ENCODE data around the gene FRAT1. TPM values are rescaled to one million over a fixed set of nuclear protein-coding genes. Genes with fewer than 3 reads are reported as not detected.

FRAT1 gene
- total RNA-seq, 1 donor from 2014 or later = 1.4 TPM

DNA sequence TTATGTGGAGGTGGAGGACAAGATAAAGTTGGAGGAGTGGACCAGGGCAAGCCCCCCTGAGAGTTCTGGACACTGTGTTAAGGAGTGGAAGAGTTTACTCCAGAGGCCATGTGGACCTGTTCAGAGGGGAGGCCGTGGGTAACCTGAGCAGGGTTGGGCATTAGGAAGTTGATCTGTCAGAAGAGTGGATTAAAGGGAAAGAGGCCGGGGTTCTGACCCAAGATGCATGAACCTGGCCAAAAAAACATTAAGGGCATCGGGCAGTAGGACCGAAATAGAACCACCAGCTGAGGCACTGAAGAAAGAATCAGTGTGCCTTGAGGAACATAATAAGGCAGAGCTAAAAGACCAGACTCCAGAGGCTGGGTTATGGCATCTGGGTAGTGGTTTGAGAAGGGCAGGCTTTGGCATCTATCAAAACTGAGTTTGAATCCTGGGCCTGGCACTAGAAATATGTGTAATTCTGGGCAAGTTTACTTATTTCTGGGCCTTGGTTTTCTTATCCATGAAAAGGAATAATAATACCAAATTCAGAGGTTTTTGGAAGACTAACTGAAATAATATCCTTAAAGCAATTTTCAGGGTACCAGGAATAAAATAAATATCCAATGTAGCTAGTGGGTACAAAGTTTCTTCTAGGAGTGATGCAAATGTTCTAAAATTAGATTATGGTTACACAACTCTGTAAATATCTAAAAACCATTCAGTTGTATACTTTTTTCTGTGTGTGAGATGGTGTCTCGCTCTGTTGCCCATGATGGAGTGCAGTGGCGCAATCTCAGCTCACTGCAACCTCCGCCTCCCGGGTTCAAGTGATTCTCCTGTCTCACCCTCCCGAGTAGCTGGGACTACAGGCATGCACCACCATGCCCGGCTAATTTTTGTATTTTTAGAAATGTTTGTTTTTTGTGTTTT lies 10.9 kb upstream of the FRAT1 start:
- Mint-ChIP-seq H3K4me3 (ENCODE audit: unreplicated experiment) (no peak overlapping the region), H3K4me1 (ENCODE audit: low read depth, unreplicated experiment) (no peaks in the 10 kb centered on the region), H3K27me3 (ENCODE audit: low read depth, unreplicated experiment) (no peaks in the 10 kb centered on the region), H3K9me3 (ENCODE audit: unreplicated experiment) (no peaks in the 10 kb centered on the region), H3K27ac (ENCODE audit: unreplicated experiment) (no peak overlapping the region), H3K36me3 (ENCODE audit: low read depth, unreplicated experiment) (no peaks in the 10 kb centered on the region)
- Histone ChIP-seq H3K36me3 (ENCODE audit: insufficient read depth, low read length) (no peaks in the 10 kb centered on the region), H3K79me2 (ENCODE audit: insufficient read depth, low read length) (no peaks in the 10 kb centered on the region), H3K4me3 (ENCODE audit: insufficient read depth, low read depth, low read length) (no peak overlapping the region), H4K20me1 (ENCODE audit: insufficient read depth, low read length) (no peaks in the 10 kb centered on the region), H3K4me1 (ENCODE audit: insufficient read depth, low read length) (no peaks in the 10 kb centered on the region), H3K9ac (ENCODE audit: low read length) (no peak overlapping the region), H3K27ac (ENCODE audit: low read depth, low read length) (no peak overlapping the region), H2AFZ (ENCODE audit: low read depth, low read length) (no peak overlapping the region), H3K27me3 (ENCODE audit: insufficient read depth, low read length) (no peaks in the 10 kb centered on the region), H3K4me2 (ENCODE audit: low read length) (no peak overlapping the region), H3K9me3 (ENCODE audit: insufficient read depth, low read depth, low read length) (no peaks in the 10 kb centered on the region)
- FAIRE-seq (no peak), DNase-seq (ENCODE audit: low read depth) (no peak)
- TF ChIP-seq EZH2 (IDR thresholded peaks at IDR 0.05; ENCODE audit: insufficient read depth, low read length) = no peak
- TF ChIP-seq, protein P1, sequence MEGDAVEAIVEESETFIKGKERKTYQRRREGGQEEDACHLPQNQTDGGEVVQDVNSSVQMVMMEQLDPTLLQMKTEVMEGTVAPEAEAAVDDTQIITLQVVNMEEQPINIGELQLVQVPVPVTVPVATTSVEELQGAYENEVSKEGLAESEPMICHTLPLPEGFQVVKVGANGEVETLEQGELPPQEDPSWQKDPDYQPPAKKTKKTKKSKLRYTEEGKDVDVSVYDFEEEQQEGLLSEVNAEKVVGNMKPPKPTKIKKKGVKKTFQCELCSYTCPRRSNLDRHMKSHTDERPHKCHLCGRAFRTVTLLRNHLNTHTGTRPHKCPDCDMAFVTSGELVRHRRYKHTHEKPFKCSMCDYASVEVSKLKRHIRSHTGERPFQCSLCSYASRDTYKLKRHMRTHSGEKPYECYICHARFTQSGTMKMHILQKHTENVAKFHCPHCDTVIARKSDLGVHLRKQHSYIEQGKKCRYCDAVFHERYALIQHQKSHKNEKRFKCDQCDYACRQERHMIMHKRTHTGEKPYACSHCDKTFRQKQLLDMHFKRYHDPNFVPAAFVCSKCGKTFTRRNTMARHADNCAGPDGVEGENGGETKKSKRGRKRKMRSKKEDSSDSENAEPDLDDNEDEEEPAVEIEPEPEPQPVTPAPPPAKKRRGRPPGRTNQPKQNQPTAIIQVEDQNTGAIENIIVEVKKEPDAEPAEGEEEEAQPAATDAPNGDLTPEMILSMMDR (IDR thresholded peaks at IDR 0.05; ENCODE audit: insufficient read depth, low read depth, low read length) = no peak

DNA sequence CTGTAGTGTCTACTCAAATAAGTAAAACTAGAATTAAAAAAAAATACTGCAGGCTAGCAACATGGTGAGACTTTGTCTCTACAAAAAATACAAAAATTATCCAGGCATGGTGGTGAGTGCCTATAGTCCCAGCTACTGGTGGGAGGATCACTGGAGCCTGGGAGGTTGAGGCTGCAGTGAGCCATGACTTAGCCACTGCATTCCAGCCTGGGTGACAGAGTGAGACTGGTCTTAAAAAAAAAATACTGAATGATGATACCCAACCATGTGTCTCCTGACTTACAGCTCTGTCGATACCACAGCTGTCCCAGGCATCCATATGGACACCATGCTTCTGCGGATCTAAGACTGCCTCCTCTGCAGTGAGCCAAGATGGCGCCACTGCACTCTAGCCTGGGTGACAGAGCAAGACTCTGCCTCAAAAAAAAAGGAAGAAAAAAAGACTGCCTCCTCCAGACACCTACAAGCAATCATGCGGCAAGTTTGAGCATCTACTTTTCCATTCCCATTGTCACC lies 7.9 kb upstream of the FRAT1 start:
- Histone ChIP-seq H3K4me3 (ENCODE audit: insufficient read depth, low read depth, low read length) (no peak overlapping the region), H3K4me2 (ENCODE audit: low read length) (no peak overlapping the region), H4K20me1 (ENCODE audit: insufficient read depth, low read length) (no peaks in the 10 kb centered on the region), H3K9me3 (ENCODE audit: insufficient read depth, low read depth, low read length) (no peaks in the 10 kb centered on the region), H3K27me3 (ENCODE audit: insufficient read depth, low read length) (no peaks in the 10 kb centered on the region), H3K79me2 (ENCODE audit: insufficient read depth, low read length) (no peaks in the 10 kb centered on the region), H2AFZ (ENCODE audit: low read depth, low read length) (no peak overlapping the region), H3K27ac (ENCODE audit: low read depth, low read length) (no peak overlapping the region), H3K4me1 (ENCODE audit: insufficient read depth, low read length) (no peaks in the 10 kb centered on the region), H3K9ac (ENCODE audit: low read length) (no peak overlapping the region), H3K36me3 (ENCODE audit: insufficient read depth, low read length) (no peaks in the 10 kb centered on the region)
- FAIRE-seq = no peak
- Mint-ChIP-seq H3K27ac (ENCODE audit: unreplicated experiment) (no peak overlapping the region), H3K4me1 (ENCODE audit: low read depth, unreplicated experiment) (no peaks in the 10 kb centered on the region), H3K4me3 (ENCODE audit: unreplicated experiment) (no peak overlapping the region), H3K36me3 (ENCODE audit: low read depth, unreplicated experiment) (no peaks in the 10 kb centered on the region), H3K9me3 (ENCODE audit: unreplicated experiment) (no peaks in the 10 kb centered on the region), H3K27me3 (ENCODE audit: low read depth, unreplicated experiment) (no peaks in the 10 kb centered on the region)
- TF ChIP-seq, protein P1 (IDR thresholded peaks at IDR 0.05; ENCODE audit: insufficient read depth, low read depth, low read length) = no peak
- no peak for DNase-seq (ENCODE audit: low read depth)

DNA sequence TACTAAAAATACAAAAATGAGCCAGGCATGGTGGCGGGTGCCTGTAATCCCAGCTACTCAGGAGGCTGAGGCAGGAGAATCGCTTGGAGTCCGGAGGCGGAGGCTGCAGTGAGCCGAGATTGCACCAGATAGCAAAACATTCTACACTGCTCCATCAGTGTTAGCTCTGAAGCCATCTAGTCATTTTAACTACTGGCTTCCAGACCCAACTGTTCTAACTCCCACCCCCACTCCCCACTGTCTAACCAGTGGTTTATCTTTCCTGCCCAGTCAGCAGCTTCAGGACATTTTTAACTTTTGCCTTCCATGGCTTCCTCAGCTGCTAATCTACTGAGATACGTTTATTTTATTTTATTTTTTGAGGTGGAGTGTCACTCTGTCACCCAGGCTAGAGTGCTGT lies 6.2 kb upstream of the FRAT1 start:
- no peak overlapping the region for H3K4me3 Mint-ChIP-seq (ENCODE audit: unreplicated experiment)
- Histone ChIP-seq H2AFZ (ENCODE audit: low read depth, low read length) (no peak overlapping the region), H3K4me2 (ENCODE audit: low read length) (no peak overlapping the region), H3K27ac (ENCODE audit: low read depth, low read length) (no peak overlapping the region), H3K4me3 (ENCODE audit: insufficient read depth, low read depth, low read length) (no peak overlapping the region), H4K20me1 (ENCODE audit: insufficient read depth, low read length) (no peaks in the 10 kb centered on the region), H3K27me3 (ENCODE audit: insufficient read depth, low read length) (peaks cover 3% of the 10 kb centered on the region), H3K9me3 (ENCODE audit: insufficient read depth, low read depth, low read length) (no peaks in the 10 kb centered on the region), H3K79me2 (ENCODE audit: insufficient read depth, low read length) (no peaks in the 10 kb centered on the region), H3K36me3 (ENCODE audit: insufficient read depth, low read length) (no peaks in the 10 kb centered on the region), H3K9ac (ENCODE audit: low read length) (no peak overlapping the region), H3K4me1 (ENCODE audit: insufficient read depth, low read length) (no peaks in the 10 kb centered on the region)
- DNase-seq (ENCODE audit: low read depth) (no peak), FAIRE-seq (no peak)
- no peaks in the 10 kb centered on the region for H3K27me3 Mint-ChIP-seq (ENCODE audit: low read depth, unreplicated experiment)
- no peak for TF ChIP-seq EZH2 (IDR thresholded peaks at IDR 0.05; ENCODE audit: insufficient read depth, low read length)
- TF ChIP-seq, protein P1 (IDR thresholded peaks at IDR 0.05; ENCODE audit: insufficient read depth, low read depth, low read length) = no peak
- no peak overlapping the region for H3K27ac Mint-ChIP-seq (ENCODE audit: unreplicated experiment)
- H3K9me3 Mint-ChIP-seq (ENCODE audit: unreplicated experiment) = no peaks in the 10 kb centered on the region
- H3K4me1 Mint-ChIP-seq (ENCODE audit: low read depth, unreplicated experiment) = no peaks in the 10 kb centered on the region
- no peaks in the 10 kb centered on the region for H3K36me3 Mint-ChIP-seq (ENCODE audit: low read depth, unreplicated experiment)
